SK-N-SH treated with all-trans-retinoic acid at 6 μM for 48 hours (cell line): ENCODE results near the gene DPYSL5.

Experiments
- ARNTL ChIP-seq: fragments of 450-650 bp; formaldehyde crosslinking; IDR thresholded peaks from 2 replicates; pipeline ENCODE4 v1.5.0; 2020; ENCODE audit warnings: low read depth, mild to moderate bottlenecking, moderate library complexity, borderline replicate concordance
- CSDC2 ChIP-seq: fragments of 250-450 bp; sonication (Bioruptor Pico); IDR thresholded peaks from 2 replicates; pipeline ENCODE4 v1.5.0; 2020; ENCODE audit warnings: mild to moderate bottlenecking, moderate library complexity
- CSRNP3 ChIP-seq: fragments of 250-450 bp; sonication (Bioruptor Pico); IDR thresholded peaks from 2 replicates; pipeline ENCODE4 v1.5.1; 2021; ENCODE audit warnings: mild to moderate bottlenecking, moderate library complexity
- ISL1 ChIP-seq: fragments of 250-450 bp; sonication (Bioruptor Pico); IDR thresholded peaks from 2 replicates; pipeline ENCODE4 v2.1.2; 2022; ENCODE audit warnings: mild to moderate bottlenecking, moderate library complexity
- PATZ1 ChIP-seq: fragments of 250-450 bp; sonication (Bioruptor Pico); IDR thresholded peaks from 2 replicates; pipeline ENCODE4 v1.8.0; 2020; ENCODE audit warnings: mild to moderate bottlenecking, moderate library complexity, borderline replicate concordance
- PPARA ChIP-seq: fragments of 250-450 bp; sonication (Bioruptor Pico); IDR thresholded peaks from 2 replicates; pipeline ENCODE4 v1.5.0; 2020; ENCODE audit warnings: mild to moderate bottlenecking, borderline replicate concordance
- RARB ChIP-seq: fragments of 250-450 bp; sonication (Bioruptor Pico); IDR thresholded peaks from 2 replicates; pipeline ENCODE4 v1.8.0; 2021; ENCODE audit warnings: mild to moderate bottlenecking, moderate library complexity
- SNAI2 ChIP-seq: fragments of 250-450 bp; sonication (Bioruptor Pico); IDR thresholded peaks from 2 replicates; pipeline ENCODE4 v1.5.0; 2020; ENCODE audit warnings: mild to moderate bottlenecking, moderate library complexity
- TOX ChIP-seq: fragments of 250-450 bp; sonication (Bioruptor Pico); IDR thresholded peaks from 2 replicates; pipeline ENCODE4 v1.8.0; 2021; ENCODE audit warnings: mild to moderate bottlenecking, moderate library complexity, borderline replicate concordance
- ZFP30 ChIP-seq: fragments of 450-650 bp; formaldehyde crosslinking; IDR thresholded peaks from 2 replicates; pipeline ENCODE4 v1.5.0; 2022; ENCODE audit warnings: mild to moderate bottlenecking, moderate library complexity
- ZNF565 ChIP-seq: fragments of 450-650 bp; formaldehyde crosslinking; conservative IDR thresholded peaks from 2 replicates; pipeline ENCODE4 v1.5.0; 2020; ENCODE audit warnings: low read depth, mild to moderate bottlenecking, moderate library complexity
- ZNF70 ChIP-seq: fragments of 450-650 bp; formaldehyde crosslinking; IDR thresholded peaks from 2 replicates; pipeline ENCODE4 v1.5.0; 2020; ENCODE audit warnings: mild to moderate bottlenecking, moderate library complexity
- TF ChIP-seq, protein P1 (sequence below): fragments of 250-450 bp; sonication (Bioruptor Pico); IDR thresholded peaks from 2 replicates; pipeline ENCODE4 v1.5.0; 2020; ENCODE audit warnings: mild to moderate bottlenecking, moderate library complexity

DNA sequence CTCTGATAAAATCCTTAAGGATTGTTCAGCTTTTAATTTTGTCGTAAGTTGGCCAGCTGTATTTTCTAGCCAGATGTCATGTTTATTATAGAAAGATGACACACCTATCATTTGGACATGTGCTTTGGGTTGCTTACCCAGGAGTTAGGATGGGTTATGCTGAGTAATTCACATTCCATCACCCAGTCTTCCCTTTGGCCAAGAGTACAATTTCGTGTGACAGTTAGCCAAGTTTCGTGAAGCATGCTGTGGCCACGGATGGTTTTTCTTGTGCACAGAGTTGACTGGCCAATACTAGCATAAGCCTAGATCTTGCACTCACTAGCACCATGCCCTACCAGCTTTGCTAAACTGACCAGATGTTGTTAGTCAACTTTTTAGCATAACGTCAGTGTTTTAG is 128.3 kb downstream of the DPYSL5 start:
- TF ChIP-seq CSRNP3 (CRISPR knock-in tag) (no peak), ARNTL (CRISPR knock-in tag) (no peak), ZNF565 (CRISPR knock-in tag) (no peak), ZFP30 (CRISPR knock-in tag) (no peak), ZNF70 (CRISPR knock-in tag) (no peak), ISL1 (CRISPR knock-in tag) (no peak), SNAI2 (CRISPR knock-in tag) (no peak), PPARA (CRISPR knock-in tag) (no peak), RARB (CRISPR knock-in tag) (no peak), TOX (CRISPR knock-in tag) (no peak), PATZ1 (CRISPR knock-in tag) (no peak), CSDC2 (CRISPR knock-in tag) (no peak)
- TF ChIP-seq, protein P1, sequence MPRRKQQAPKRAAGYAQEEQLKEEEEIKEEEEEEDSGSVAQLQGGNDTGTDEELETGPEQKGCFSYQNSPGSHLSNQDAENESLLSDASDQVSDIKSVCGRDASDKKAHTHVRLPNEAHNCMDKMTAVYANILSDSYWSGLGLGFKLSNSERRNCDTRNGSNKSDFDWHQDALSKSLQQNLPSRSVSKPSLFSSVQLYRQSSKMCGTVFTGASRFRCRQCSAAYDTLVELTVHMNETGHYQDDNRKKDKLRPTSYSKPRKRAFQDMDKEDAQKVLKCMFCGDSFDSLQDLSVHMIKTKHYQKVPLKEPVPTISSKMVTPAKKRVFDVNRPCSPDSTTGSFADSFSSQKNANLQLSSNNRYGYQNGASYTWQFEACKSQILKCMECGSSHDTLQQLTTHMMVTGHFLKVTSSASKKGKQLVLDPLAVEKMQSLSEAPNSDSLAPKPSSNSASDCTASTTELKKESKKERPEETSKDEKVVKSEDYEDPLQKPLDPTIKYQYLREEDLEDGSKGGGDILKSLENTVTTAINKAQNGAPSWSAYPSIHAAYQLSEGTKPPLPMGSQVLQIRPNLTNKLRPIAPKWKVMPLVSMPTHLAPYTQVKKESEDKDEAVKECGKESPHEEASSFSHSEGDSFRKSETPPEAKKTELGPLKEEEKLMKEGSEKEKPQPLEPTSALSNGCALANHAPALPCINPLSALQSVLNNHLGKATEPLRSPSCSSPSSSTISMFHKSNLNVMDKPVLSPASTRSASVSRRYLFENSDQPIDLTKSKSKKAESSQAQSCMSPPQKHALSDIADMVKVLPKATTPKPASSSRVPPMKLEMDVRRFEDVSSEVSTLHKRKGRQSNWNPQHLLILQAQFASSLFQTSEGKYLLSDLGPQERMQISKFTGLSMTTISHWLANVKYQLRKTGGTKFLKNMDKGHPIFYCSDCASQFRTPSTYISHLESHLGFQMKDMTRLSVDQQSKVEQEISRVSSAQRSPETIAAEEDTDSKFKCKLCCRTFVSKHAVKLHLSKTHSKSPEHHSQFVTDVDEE (CRISPR knock-in tag): no peak
